IMR-90 (cell line): ENCODE measurements around the gene MSI2.

Source experiments
- CTCF ChIP-seq: conservative IDR thresholded peaks from 2 replicates; pipeline ENCODE4 v1.5.1; 2012; ENCODE audit warnings: mild to moderate bottlenecking, low read depth, low read length, improper control_type of control experiment
- MAFK ChIP-seq: IDR thresholded peaks from 2 replicates; pipeline ENCODE4 v1.6.1; 2012; ENCODE audit warnings: low read depth, low read length, improper control_type of control experiment
- MAZ ChIP-seq: IDR thresholded peaks from 2 replicates; pipeline ENCODE4 v1.6.1; 2012; ENCODE audit warnings: low read depth, mild to moderate bottlenecking, low read length, improper control_type of control experiment, moderate library complexity, borderline replicate concordance
- POLR2A ChIP-seq: IDR thresholded peaks from 2 replicates; pipeline ENCODE4 v1.6.1; 2012; ENCODE audit warnings: mild to moderate bottlenecking, low read depth, low read length
- RCOR1 ChIP-seq: IDR thresholded peaks from 2 replicates; pipeline ENCODE4 v1.6.1; 2012; ENCODE audit warnings: mild to moderate bottlenecking, low read length, improper control_type of control experiment; ENCODE audit not compliant: insufficient replicate concordance
- SMC3 ChIP-seq: fragments of 150-350 bp; IDR thresholded peaks from 2 replicates; pipeline ENCODE4 v1.6.1; 2016; ENCODE audit warnings: low read depth, mild to moderate bottlenecking, antibody characterized with exemption, low read length, moderate library complexity

DNA sequence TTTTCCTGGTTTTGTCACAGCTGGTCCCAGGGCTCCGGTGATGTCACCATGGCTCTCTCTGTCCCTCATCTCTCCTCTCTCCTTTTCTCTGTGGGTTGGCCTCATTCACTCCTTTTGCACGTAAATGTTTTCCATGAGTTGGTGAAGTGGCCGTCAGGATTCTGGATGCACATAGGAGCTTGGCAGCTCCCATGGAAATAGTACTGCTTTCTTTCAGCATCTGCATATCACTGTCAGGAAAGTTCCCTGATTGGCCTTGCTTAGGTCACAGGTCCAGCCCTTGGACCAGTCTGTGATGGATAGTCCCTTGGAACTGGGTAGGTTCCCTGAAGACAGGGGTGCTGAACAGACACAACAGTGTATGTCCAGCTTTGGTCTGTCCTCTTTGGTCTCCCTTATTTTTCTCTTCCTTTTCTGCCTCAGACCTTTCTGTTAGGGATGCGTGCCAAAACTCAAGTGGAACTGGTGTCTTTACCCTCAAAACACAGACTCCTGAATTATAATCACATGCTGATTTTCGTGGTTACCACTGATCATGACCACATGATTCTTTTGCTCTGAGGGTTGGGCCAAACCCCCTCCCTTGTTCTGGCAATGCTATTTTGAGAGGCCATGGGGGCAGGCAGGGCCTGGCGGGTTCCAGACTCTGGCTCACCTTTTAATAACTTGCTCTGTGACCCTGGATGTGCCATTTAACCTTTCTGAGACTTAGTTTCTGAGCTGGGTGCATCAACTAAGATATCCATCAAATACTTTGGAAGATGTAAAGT lies 99.0 kb downstream of the MSI2 start:
- TF ChIP-seq CTCF: no peak
- TF ChIP-seq MAZ: no peak
- TF ChIP-seq POLR2A: no peak
- no peak for TF ChIP-seq SMC3
- no peak for TF ChIP-seq MAFK
- no peak for TF ChIP-seq RCOR1
